GM06990 (cell line): ENCODE results near the gene SOX5.
"Not testable (repeated sequence)": the region's sequence is repeated elsewhere in the genome, so short reads cannot be mapped to it uniquely, and the experiment has no call there.

ENCODE experiments used
- DNase-seq: peaks from one replicate; pipeline ENCODE4 v3.0.0-alpha.2; 2011; ENCODE audit not compliant: insufficient read length; ENCODE audit errors: extremely low read depth
- H3K27me3 ChIP-seq: replicated peaks from 2 replicates; pipeline ENCODE4 v1.6.0; 2011; ENCODE audit warnings: low read length; ENCODE audit not compliant: control insufficient read depth, insufficient read depth
- H3K36me3 ChIP-seq: 2 replicates; pipeline ENCODE4 v1.5.1; 2011; ENCODE audit warnings: low read length; ENCODE audit not compliant: control insufficient read depth, insufficient read depth
- H3K4me3 ChIP-seq: replicated peaks from 2 replicates; pipeline ENCODE4 v1.5.1; 2011; ENCODE audit warnings: low read depth, mild to moderate bottlenecking, control low read depth, low read length
- CTCF ChIP-seq: IDR thresholded peaks from 2 replicates; pipeline ENCODE4 v1.5.1; 2011; ENCODE audit warnings: low read length, control low read depth, mild to moderate bottlenecking, inconsistent platforms; ENCODE audit not compliant: insufficient read depth, poor library complexity, severe bottlenecking

The SOX5 gene

GRCh38 chr12:23502259-23502658, 447.2 kb downstream of the SOX5 start:
- H3K4me3 ChIP-seq = no peak overlapping the region
- TF ChIP-seq CTCF = no peak
- no peak for DNase-seq
- no peaks in the 10 kb centered on the region for H3K27me3 ChIP-seq
- H3K36me3 ChIP-seq = no peaks in the 10 kb centered on the region

GRCh38 chr12:23495472-23495871, 454.0 kb downstream of the SOX5 start:
- H3K4me3 ChIP-seq = no peak overlapping the region
- TF ChIP-seq CTCF = no peak
- no peak for DNase-seq
- no peaks in the 10 kb centered on the region for H3K36me3 ChIP-seq
- no peaks in the 10 kb centered on the region for H3K27me3 ChIP-seq

GRCh38 chr12:23493672-23494071, 455.8 kb downstream of the SOX5 start:
- DNase-seq = no peak
- Histone ChIP-seq H3K4me3 (no peak overlapping the region), H3K27me3 (no peaks in the 10 kb centered on the region), H3K36me3 (no peaks in the 10 kb centered on the region)
- TF ChIP-seq CTCF = no peak

- H3K36me3 ChIP-seq, H3K27me3 ChIP-seq, DNase-seq, H3K4me3 ChIP-seq: not testable (repeated sequence)
These were observed 458.4 kb downstream of the SOX5 start for GRCh38 chr12:23491029-23491428.

- Histone ChIP-seq H3K27me3 (no peaks in the 10 kb centered on the region), H3K4me3 (no peak overlapping the region), H3K36me3 (no peaks in the 10 kb centered on the region)
- DNase-seq = no peak
- TF ChIP-seq CTCF = no peak
These were observed 461.3 kb downstream of the SOX5 start for GRCh38 chr12:23488130-23488529.

GRCh38 chr12:23484238-23484637, 465.2 kb downstream of the SOX5 start:
- Histone ChIP-seq H3K4me3 (no peak overlapping the region), H3K36me3 (no peaks in the 10 kb centered on the region), H3K27me3 (no peaks in the 10 kb centered on the region)
- TF ChIP-seq CTCF = no peak
- no peak for DNase-seq

- H3K27me3 ChIP-seq = no peaks in the 10 kb centered on the region
- TF ChIP-seq CTCF = no peak
- no peaks in the 10 kb centered on the region for H3K36me3 ChIP-seq
- DNase-seq = no peak
- H3K4me3 ChIP-seq = no peak overlapping the region
These were observed 466.9 kb downstream of the SOX5 start for GRCh38 chr12:23482571-23482970.
